ENCODE results near the gene CDKAL1. TPM values are rescaled to one million over a fixed set of nuclear protein-coding genes. Genes with fewer than 3 reads are reported as not detected.

The CDKAL1 gene
- total and polyA plus RNA-seq, 9 of the 15 experiments (the other 6 are each of a cell fraction or from before 2014, with no cell fraction given), result 11.2 to 36.3 (median 20.1) TPM

DNA sequence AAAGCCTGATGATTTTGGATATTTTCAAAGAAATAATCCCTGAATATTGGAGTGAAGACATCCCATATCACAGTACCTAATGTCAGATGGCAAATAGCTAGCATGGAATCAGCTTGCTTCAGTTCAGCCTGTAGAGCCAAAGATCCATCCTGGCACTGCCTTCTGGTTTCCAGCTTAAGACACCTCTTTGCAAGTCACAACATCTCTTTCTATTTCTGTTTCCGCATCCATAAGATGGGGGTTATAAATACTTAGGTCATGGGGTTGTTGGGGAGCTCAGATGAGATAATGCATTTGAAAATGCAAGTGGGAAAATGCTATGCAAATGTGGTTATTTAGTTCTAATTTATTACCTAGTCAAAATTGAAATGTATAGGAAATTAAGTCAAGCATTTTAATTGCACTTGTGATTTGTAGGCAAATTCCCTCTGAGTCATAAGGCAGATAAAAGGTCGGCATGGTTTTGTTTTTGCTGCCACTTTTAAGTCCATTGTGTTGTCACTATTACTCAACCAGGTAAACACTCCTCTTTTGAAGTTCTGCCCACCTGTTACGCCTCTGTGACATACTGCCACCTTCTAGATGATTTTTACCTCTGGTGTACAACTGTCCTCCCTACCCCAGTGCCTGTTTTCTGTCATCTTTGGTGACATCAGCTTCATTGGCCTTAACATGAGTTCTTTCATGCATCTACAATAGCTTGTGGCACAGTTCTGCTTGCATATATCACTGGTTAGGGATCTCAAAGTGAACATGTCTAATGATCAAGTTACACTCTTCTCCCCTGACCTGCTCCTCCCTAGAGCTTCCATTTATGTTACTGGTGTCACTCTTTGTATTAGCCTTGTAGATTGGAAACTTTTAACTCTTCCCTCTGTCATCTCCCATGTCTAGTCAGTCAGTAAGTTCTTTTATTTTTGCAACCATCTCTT, 96.6 kb downstream of the CDKAL1 start:
- H2AFZ ChIP-seq (ENCODE audit: low read depth, low read length), result no peak overlapping the region
- no peak overlapping the region for H3K9ac ChIP-seq (ENCODE audit: insufficient read depth in 1 of 2, low read depth in 2 of 2, low read length in 2 of 2)
- intact Hi-C loops (cut with micrococcal nuclease) (no loop called here), in situ Hi-C loops (cut with MboI) (no loop called here)
- H3K9me3 ChIP-seq (replicated peaks; ENCODE audit: control insufficient read depth, insufficient read depth, low read depth, low read length), result no peaks in the 10 kb centered on the region
- H3K79me2 ChIP-seq (ENCODE audit: control insufficient read depth, insufficient read depth, low read length), result no peaks in the 10 kb centered on the region; the same call in 2 of the 3 replicates
- no TSS peak for BruUV-seq (replicated peaks)
- ChIA-PET CTCF (ENCODE audit: low intra/inter-chr PET ratio) (no interaction called here), POLR2A (no interaction called here)
- no peaks in the 10 kb centered on the region for H3K4me1 ChIP-seq (replicated peaks in 1 of 2; ENCODE audit: control insufficient read depth in 2 of 2, insufficient read depth in 2 of 2, low read length in 2 of 2)
- H3K27ac ChIP-seq (ENCODE audit: extremely low read depth, low read depth, low read length), result no peak overlapping the region
- H4K20me1 ChIP-seq (replicated peaks; ENCODE audit: control insufficient read depth, insufficient read depth, low read length), result no peaks in the 10 kb centered on the region
- H3K4me3 ChIP-seq, result no peak overlapping the region
- WGBS (ENCODE audit: insufficient coverage, low coverage, missing lambda C conversion rate), result 72% methylated on average over 3 of the region's 3 CpGs
- no peak for TF ChIP-seq MYC (IDR thresholded peaks at IDR 0.05; ENCODE audit: low read depth, low read length)
- no peak for TF ChIP-seq MYC (CRISPR knock-in tag; IDR thresholded peaks at IDR 0.05; ENCODE audit: borderline replicate concordance, low read depth)
- no peak for TF ChIP-seq CSDE1 (IDR thresholded peaks at IDR 0.05)
- no peak for TF ChIP-seq E2F4 (CRISPR knock-in tag; IDR thresholded peaks at IDR 0.05; ENCODE audit: low read depth)
- no peak for TF ChIP-seq TOE1 (IDR thresholded peaks at IDR 0.05; ENCODE audit: borderline replicate concordance)
- no peak for TF ChIP-seq TOE1 (CRISPR knock-in tag; IDR thresholded peaks at IDR 0.05; ENCODE audit: borderline replicate concordance, low read depth)
- no peak for TF ChIP-seq SFPQ (IDR thresholded peaks at IDR 0.05; ENCODE audit: low read depth, low read length)
- no peak for TF ChIP-seq ZFX (CRISPR knock-in tag; IDR thresholded peaks at IDR 0.05)
- TF ChIP-seq TEAD1 (CRISPR knock-in tag; IDR thresholded peaks at IDR 0.05), result no peak
- no peak for TF ChIP-seq YBX1 (IDR thresholded peaks at IDR 0.05)
- no peak for TF ChIP-seq KAT8 (IDR thresholded peaks at IDR 0.05; ENCODE audit: low read depth)
- no peak for TF ChIP-seq ZNF586 (CRISPR knock-in tag; conservative IDR thresholded peaks at IDR 0.05)
- TF ChIP-seq GTF2B (IDR thresholded peaks at IDR 0.05; ENCODE audit: extremely low read depth, insufficient read length), result no peak
- no peak for TF ChIP-seq JUNB (CRISPR knock-in tag; conservative IDR thresholded peaks at IDR 0.05)
- TF ChIP-seq PTBP1 (IDR thresholded peaks at IDR 0.05; ENCODE audit: low read depth, low read length), result no peak
- no peak for TF ChIP-seq ZNF239 (CRISPR knock-in tag; IDR thresholded peaks at IDR 0.05)
- TF ChIP-seq MAFK (IDR thresholded peaks at IDR 0.05; ENCODE audit: low read length), result no peak
- TF ChIP-seq TBP (optimal IDR thresholded peaks at IDR 0.05; ENCODE audit: low read depth, low read length), result no peak
- TF ChIP-seq U2AF1 (optimal IDR thresholded peaks at IDR 0.05; ENCODE audit: low read depth, low read length), result no peak
- no peak for TF ChIP-seq MCM2 (IDR thresholded peaks at IDR 0.05; ENCODE audit: low read depth)
- no peak for TF ChIP-seq HLTF (IDR thresholded peaks at IDR 0.05)
- DNase-seq (ENCODE audit: extremely low read depth in 1 of 4, low spot score in 3 of 4) (no peak), FAIRE-seq (no peak), ATAC-seq (no peak)
- no peak overlapping the region for H3K4me2 ChIP-seq (ENCODE audit: insufficient read depth, low read length)
- H3K27me3 ChIP-seq (ENCODE audit: control insufficient read depth in 2 of 2, insufficient read depth in 2 of 2, low read length in 2 of 2), result no peaks in the 10 kb centered on the region
- H3K36me3 ChIP-seq (ENCODE audit: control insufficient read depth, insufficient read depth, low read length), result no peaks in the 10 kb centered on the region
- H3K9me1 ChIP-seq (ENCODE audit: control insufficient read depth, insufficient read depth, low read length), result no peaks in the 10 kb centered on the region

Measured in K562 (cell line).